ENCODE data around the gene DARS1. TPM values are rescaled to one million over a fixed set of nuclear protein-coding genes. Genes with fewer than 3 reads are reported as not detected.

Gene DARS1
- total RNA-seq, 4 donors from 2014 or later: 58.7 to 73.6 (median 65.7) TPM

- TF ChIP-seq CTCF (IDR thresholded peaks at IDR 0.05) (no peak), POLR2A (IDR thresholded peaks at IDR 0.05) (no peak)
- no peak overlapping the region for H3K4me3 ChIP-seq (ENCODE audit: low read depth, poor library complexity, severe bottlenecking)
- intact Hi-C loops (cut with DNase I; ENCODE audit: low total_unique reads): no loop called here
- 37 to 100% methylated on average over 1 of the region's 1 CpG for WGBS, 2 donors
- no peak for DNase-seq (ENCODE audit: low spot score in 2 of 2)
Observed at GRCh38 chr2:135870571-135870970, 114.9 kb downstream of the DARS1 start.

- no peak overlapping the region for H3K4me3 ChIP-seq (ENCODE audit: low read depth, poor library complexity, severe bottlenecking)
- no peak for TF ChIP-seq CTCF (IDR thresholded peaks at IDR 0.05)
- no peak for TF ChIP-seq POLR2A (IDR thresholded peaks at IDR 0.05)
- intact Hi-C loops (cut with DNase I; ENCODE audit: low total_unique reads): no loop called here
- DNase-seq (ENCODE audit: low spot score in 2 of 2): no peak
- WGBS, 2 donors: 71 to 76% methylated on average over 6 of the region's 6 CpGs
Observed at GRCh38 chr2:135863233-135863632, 122.2 kb downstream of the DARS1 start.

- TF ChIP-seq POLR2A (IDR thresholded peaks at IDR 0.05) (no peak), CTCF (IDR thresholded peaks at IDR 0.05) (no peak)
- intact Hi-C loops (cut with DNase I; ENCODE audit: low total_unique reads): no loop called here
- no peak for DNase-seq (ENCODE audit: low spot score in 2 of 2)
- H3K4me3 ChIP-seq (ENCODE audit: low read depth, poor library complexity, severe bottlenecking): no peak overlapping the region
- 92 to 93% methylated on average over 4 of the region's 4 CpGs for WGBS, 2 donors
Observed at GRCh38 chr2:135862718-135863117, 122.7 kb downstream of the DARS1 start.

Other genes starting within 250 kb of the DARS1 start
- 10 to 100 TPM; 55.1 to 68.0 (median 58.0) TPM for gene UBXN4, start 243.8 kb downstream of the DARS1 start, total RNA-seq
- under 1 TPM in 2 of 4 donors, not detected in 2; 0.03 to 0.15 TPM for gene LCT, start 148.4 kb downstream of the DARS1 start, total RNA-seq
- 1 to 10 TPM; 4.5 to 8.5 (median 6.0) TPM for gene MCM6, start 109.2 kb downstream of the DARS1 start, total RNA-seq
- gene CXCR4, start 132.5 kb upstream of the DARS1 start, total RNA-seq: 1 to 10 TPM; 3.9 to 10.0 (median 8.3) TPM